HepG2 (cell line): ENCODE results near the gene EEFSEC. TPM values are rescaled to one million over a fixed set of nuclear protein-coding genes. Genes with fewer than 3 reads are reported as not detected.

Experiments
- AHR ChIP-seq: IDR thresholded peaks from 2 replicates; pipeline ENCODE4 v1.6.1; 2018; ENCODE audit warnings: missing genetic modification reagents, missing compliant biosample characterization
- ARID5B ChIP-seq: IDR thresholded peaks from 2 replicates; pipeline ENCODE4 v1.4.0; 2020; ENCODE audit warnings: mild to moderate bottlenecking, missing genetic modification reagents
- ARNTL ChIP-seq: sonication (generic); formaldehyde crosslinking; IDR thresholded peaks from 2 replicates; pipeline ENCODE4 v1.4.0; 2020; ENCODE audit warnings: mild to moderate bottlenecking, missing genetic modification reagents
- DMAP1 ChIP-seq: IDR thresholded peaks from 2 replicates; pipeline ENCODE4 v1.6.1; 2016
- GABPB1 ChIP-seq: IDR thresholded peaks from 2 replicates; pipeline ENCODE4 v1.6.1; 2016; ENCODE audit warnings: mild to moderate bottlenecking, missing genetic modification reagents, moderate library complexity, missing compliant biosample characterization
- HOXD1 ChIP-seq: sonication (generic); formaldehyde crosslinking; IDR thresholded peaks from 2 replicates; pipeline ENCODE4 v1.5.0; 2020; ENCODE audit warnings: missing genetic modification reagents
- KDM2A ChIP-seq: sonication (generic); formaldehyde crosslinking; IDR thresholded peaks from 2 replicates; pipeline ENCODE4 v1.4.0; 2020; ENCODE audit warnings: low read depth, missing genetic modification reagents, borderline replicate concordance
- KLF12 ChIP-seq: sonication (generic); formaldehyde crosslinking; IDR thresholded peaks from 2 replicates; pipeline ENCODE4 v1.4.0; 2020; ENCODE audit warnings: missing genetic modification reagents, borderline replicate concordance
- MLXIP ChIP-seq: sonication (generic); formaldehyde crosslinking; IDR thresholded peaks from 2 replicates; pipeline ENCODE4 v1.9.0; 2021; ENCODE audit warnings: missing genetic modification reagents, borderline replicate concordance
- MYPOP ChIP-seq: sonication (generic); formaldehyde crosslinking; IDR thresholded peaks from 2 replicates; pipeline ENCODE4 v1.8.1; 2023; ENCODE audit warnings: mild to moderate bottlenecking, moderate library complexity, missing genetic modification reagents
- NFKB2 ChIP-seq: sonication (generic); formaldehyde crosslinking; IDR thresholded peaks from 2 replicates; pipeline ENCODE4 v1.4.0; 2020; ENCODE audit warnings: missing genetic modification reagents, borderline replicate concordance
- RFXAP ChIP-seq: sonication (generic); formaldehyde crosslinking; IDR thresholded peaks from 2 replicates; pipeline ENCODE4 v1.4.0; 2020; ENCODE audit warnings: missing genetic modification reagents, borderline replicate concordance
- TRIM22 ChIP-seq: fragments of 450-650 bp; IDR thresholded peaks from 2 replicates; pipeline ENCODE4 v1.6.1; 2017
- YY1 ChIP-seq: IDR thresholded peaks from 2 replicates; pipeline ENCODE4 v1.6.1; 2011; ENCODE audit warnings: low read length, low read depth, moderate library complexity, mild to moderate bottlenecking; ENCODE audit not compliant: insufficient read depth, insufficient replicate concordance
- ZNF441 ChIP-seq: sonication (generic); formaldehyde crosslinking; IDR thresholded peaks from 2 replicates; pipeline ENCODE4 v1.7.0; 2021; ENCODE audit warnings: missing genetic modification reagents, borderline replicate concordance
- ZNF768 ChIP-seq: sonication (generic); formaldehyde crosslinking; IDR thresholded peaks from 2 replicates; pipeline ENCODE4 v1.4.0; 2020; ENCODE audit warnings: missing genetic modification reagents
- ZNF800 ChIP-seq: sonication (generic); formaldehyde crosslinking; IDR thresholded peaks from 2 replicates; pipeline ENCODE4 v1.4.0; 2020; ENCODE audit warnings: missing genetic modification reagents
- polyA plus RNA-seq, 8 experiments: library from polyadenylated mRNA; depleted of rRNA in 3 of 8; stranded (reverse) in 7 of 8; unstranded in 1 of 8; fragments of >200 nt; fragmentation: Illumina TruSeq in 4 of 8; extraction: Trizol in 4 of 8; gene quantifications; 2 replicates each; pipeline versions ENCODE4 v1.2.1 to v1.2.3, GENCODE V29; 2011 to 2016; ENCODE audit warnings: low read depth in 4 of 8, missing spikeins in 1 of 8, mixed read lengths in 1 of 8; ENCODE audit not compliant: insufficient read depth in 1 of 8
- total RNA-seq, 5 experiments: library from RNA; depleted of rRNA; stranded (reverse); fragments of >200 nt; fragmentation: Illumina TruSeq; extraction: Trizol; gene quantifications; 2 replicates each; pipeline ENCODE4 v1.2.3, GENCODE V29; 2016; ENCODE audit warnings: low read depth in 1 of 5

The EEFSEC gene
- total and polyA plus RNA-seq, 2 of the 13 experiments (the other 11 are each of a cell fraction or from before 2014, with no cell fraction given), result 6.4 to 24.2 TPM

- TF ChIP-seq ARID5B (CRISPR knock-in tag), result peak; percentile 9; the same call in 1 of the 2 replicates
- peak; percentile 69; the same call in 1 of the 2 replicates for TF ChIP-seq ARNTL
- peak; percentile 59; the same call in 1 of the 2 replicates for TF ChIP-seq MYPOP (CRISPR knock-in tag)
- TF ChIP-seq KDM2A (CRISPR knock-in tag), result peak; percentile 53; the same call in 1 of the 2 replicates
- 0 out of 2 replicates have a peak, but pooled peaks have one; percentile 50 for TF ChIP-seq ZNF441 (CRISPR knock-in tag)
- peak; percentile 50; the same call in 1 of the 2 replicates for TF ChIP-seq GABPB1 (CRISPR knock-in tag)
- TF ChIP-seq ZNF800 (CRISPR knock-in tag), result peak; percentile 73
- TF ChIP-seq KLF12 (CRISPR knock-in tag), result peak; percentile 90
- 0 out of 2 replicates have a peak, but pooled peaks have one; percentile 44 for TF ChIP-seq MLXIP (CRISPR knock-in tag)
- peak; percentile 100 for TF ChIP-seq ZNF768
- no peak for TF ChIP-seq AHR (CRISPR knock-in tag)
- TF ChIP-seq NFKB2 (CRISPR knock-in tag), result 0 out of 2 replicates have a peak, but pooled peaks have one; percentile 50
- TF ChIP-seq DMAP1, result peak; percentile 83
- TF ChIP-seq YY1, result peak; percentile 58
- TF ChIP-seq RFXAP (CRISPR knock-in tag), result peak; percentile 47; the same call in 1 of the 2 replicates
- TF ChIP-seq HOXD1 (CRISPR knock-in tag), result peak; percentile 62; the same call in 1 of the 2 replicates
- no peak for TF ChIP-seq TRIM22
These were observed 273.0 kb downstream of the EEFSEC start (continued) for GRCh38 chr3:128426128-128426921.
